ENCODE measurements around the gene RDX.
"Not testable (repeated sequence)": the region's sequence is repeated elsewhere in the genome, so short reads cannot be mapped to it uniquely, and the experiment has no call there.

The RDX gene

GRCh38 chr11:110305169-110306018, 9.0 kb upstream of the RDX start:
- DNase-seq, result no peak

GRCh38 chr11:110303414-110303826, 7.0 kb upstream of the RDX start:
- no peak for DNase-seq

GRCh38 chr11:110301577-110301976, 5.2 kb upstream of the RDX start:
- DNase-seq, result no peak

GRCh38 chr11:110301032-110301431, 4.6 kb upstream of the RDX start:
- no peak for DNase-seq

GRCh38 chr11:110299006-110299785, 2.8 kb upstream of the RDX start:
- DNase-seq, result no peak

GRCh38 chr11:110298301-110298765, 1.9 kb upstream of the RDX start:
- DNase-seq, result no peak

GRCh38 chr11:110297726-110298300, 1.4 kb upstream of the RDX start:
- DNase-seq, result no peak

- no peak for DNase-seq
Measured at GRCh38 chr11:110297076-110297725, 787 bp upstream of the RDX start.

GRCh38 chr11:110295531-110296225, 736 bp downstream of the RDX start:
- DNase-seq, result peak in 2 of 4 experiments; percentile 11 to 16

GRCh38 chr11:110295086-110295485, 1.3 kb downstream of the RDX start:
- no peak for DNase-seq

- no peak for DNase-seq
Measured at GRCh38 chr11:110294509-110294908, 1.9 kb downstream of the RDX start.

GRCh38 chr11:110293389-110293788, 3.0 kb downstream of the RDX start:
- DNase-seq, result no peak

GRCh38 chr11:110292146-110292545, 4.3 kb downstream of the RDX start:
- not testable (repeated sequence) for DNase-seq

- no peak for DNase-seq
Measured at GRCh38 chr11:110290591-110291334, 5.7 kb downstream of the RDX start.

- no peak for DNase-seq
Measured at GRCh38 chr11:110289472-110289871, 6.9 kb downstream of the RDX start.

GRCh38 chr11:110287537-110287936, 8.9 kb downstream of the RDX start:
- DNase-seq, result no peak

- no peak for DNase-seq
Measured at GRCh38 chr11:110286298-110287040, 9.9 kb downstream of the RDX start.

- DNase-seq, result no peak
Measured at GRCh38 chr11:110283862-110284261, 12.6 kb downstream of the RDX start.

- not testable (repeated sequence) for DNase-seq
Measured at GRCh38 chr11:110280595-110280994, 15.8 kb downstream of the RDX start.

- DNase-seq, result no peak
Measured at GRCh38 chr11:110279881-110280280, 16.5 kb downstream of the RDX start.

GRCh38 chr11:110272919-110273318, 23.5 kb downstream of the RDX start:
- no peak for DNase-seq
